CD1c-positive myeloid dendritic cell (primary cell): ENCODE data around the gene NTRK2.

Experiments used
- DNase-seq: peaks from one replicate; pipeline ENCODE4 v3.0.0-alpha.2; 2016; ENCODE audit errors: extremely low spot score

NTRK2 gene

GRCh38 chr9:84669288-84670137 is at the start of gene NTRK2:
TSS of gene NTRK2 (plus strand) at chr9:84669729. CDS start at chr9:84670749, 1,020 bp downstream.
- no peak for DNase-seq

- no peak for DNase-seq
Measured at GRCh38 chr9:84620338-84620737, 49.2 kb upstream of the NTRK2 start.

- DNase-seq: no peak
Measured at GRCh38 chr9:84621811-84622210, 47.7 kb upstream of the NTRK2 start.

GRCh38 chr9:84622981-84623380 is 46.5 kb upstream of the NTRK2 start:
- DNase-seq: no peak

- DNase-seq: no peak
Measured at GRCh38 chr9:84636436-84636835, 33.1 kb upstream of the NTRK2 start.

GRCh38 chr9:84642553-84643141 is 26.9 kb upstream of the NTRK2 start:
- no peak for DNase-seq

GRCh38 chr9:84647699-84648098 is 21.8 kb upstream of the NTRK2 start:
- DNase-seq: no peak

GRCh38 chr9:84652496-84653120 is 16.9 kb upstream of the NTRK2 start:
- no peak for DNase-seq

- peak; percentile 3 for DNase-seq
Measured at GRCh38 chr9:84655447-84655846, 14.1 kb upstream of the NTRK2 start.

GRCh38 chr9:84659313-84659712 is 10.2 kb upstream of the NTRK2 start:
- no peak for DNase-seq

GRCh38 chr9:84659773-84660172 is 9.8 kb upstream of the NTRK2 start:
- DNase-seq: no peak

- no peak for DNase-seq
Measured at GRCh38 chr9:84667571-84668195, 1.8 kb upstream of the NTRK2 start.

- peak; percentile 38 for DNase-seq
Measured at GRCh38 chr9:84668196-84669012, 1.1 kb upstream of the NTRK2 start.

- no peak for DNase-seq
Measured at GRCh38 chr9:84669013-84669287, 579 bp upstream of the NTRK2 start.

- no peak for DNase-seq
Measured at GRCh38 chr9:84670138-84671041, 861 bp downstream of the NTRK2 start.

GRCh38 chr9:84671586-84672521 is 2.3 kb downstream of the NTRK2 start:
- no peak for DNase-seq

GRCh38 chr9:84673806-84674205 is 4.3 kb downstream of the NTRK2 start:
- no peak for DNase-seq

GRCh38 chr9:84677080-84677479 is 7.6 kb downstream of the NTRK2 start:
- no peak for DNase-seq

- no peak for DNase-seq
Measured at GRCh38 chr9:84679571-84679970, 10.0 kb downstream of the NTRK2 start.
